Measurements from ENCODE around the gene PPP1R12A.

The PPP1R12A gene

DNA sequence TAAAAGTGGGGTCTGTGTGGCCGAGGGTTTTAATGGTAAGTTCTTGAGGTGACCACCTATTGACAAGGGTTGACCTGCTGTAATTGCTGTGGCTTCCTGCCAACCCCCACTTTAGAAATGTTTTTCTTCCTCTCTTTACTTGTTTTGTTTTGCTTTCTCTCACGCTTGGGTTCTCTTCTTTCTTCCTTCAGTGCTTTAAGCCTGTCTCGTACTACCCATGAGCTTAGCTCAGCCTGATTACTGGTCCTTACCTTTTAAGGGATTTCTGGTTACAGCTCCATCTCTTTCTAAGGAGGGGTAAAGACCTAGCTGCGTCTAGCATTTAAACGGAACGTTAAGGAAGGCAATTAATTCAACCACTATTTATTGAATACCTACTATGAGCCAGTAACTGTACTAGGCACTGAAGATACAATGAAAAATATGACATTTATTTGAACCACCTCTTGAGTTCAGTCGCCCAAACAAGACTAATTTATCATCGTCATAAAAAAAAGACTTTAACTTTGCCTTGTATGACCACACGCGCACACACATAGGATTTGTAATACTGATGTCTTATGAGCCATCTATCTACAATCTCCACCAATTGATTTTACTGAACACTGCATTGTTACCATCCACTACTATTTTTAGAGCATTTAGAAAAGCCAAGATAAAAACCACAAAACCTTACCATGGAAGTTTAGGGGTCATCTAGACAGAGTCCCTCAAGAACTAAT is 888 bp upstream of the PPP1R12A start:
- no peak for DNase-seq (ENCODE audit: low read depth in 2 of 2)

DNA sequence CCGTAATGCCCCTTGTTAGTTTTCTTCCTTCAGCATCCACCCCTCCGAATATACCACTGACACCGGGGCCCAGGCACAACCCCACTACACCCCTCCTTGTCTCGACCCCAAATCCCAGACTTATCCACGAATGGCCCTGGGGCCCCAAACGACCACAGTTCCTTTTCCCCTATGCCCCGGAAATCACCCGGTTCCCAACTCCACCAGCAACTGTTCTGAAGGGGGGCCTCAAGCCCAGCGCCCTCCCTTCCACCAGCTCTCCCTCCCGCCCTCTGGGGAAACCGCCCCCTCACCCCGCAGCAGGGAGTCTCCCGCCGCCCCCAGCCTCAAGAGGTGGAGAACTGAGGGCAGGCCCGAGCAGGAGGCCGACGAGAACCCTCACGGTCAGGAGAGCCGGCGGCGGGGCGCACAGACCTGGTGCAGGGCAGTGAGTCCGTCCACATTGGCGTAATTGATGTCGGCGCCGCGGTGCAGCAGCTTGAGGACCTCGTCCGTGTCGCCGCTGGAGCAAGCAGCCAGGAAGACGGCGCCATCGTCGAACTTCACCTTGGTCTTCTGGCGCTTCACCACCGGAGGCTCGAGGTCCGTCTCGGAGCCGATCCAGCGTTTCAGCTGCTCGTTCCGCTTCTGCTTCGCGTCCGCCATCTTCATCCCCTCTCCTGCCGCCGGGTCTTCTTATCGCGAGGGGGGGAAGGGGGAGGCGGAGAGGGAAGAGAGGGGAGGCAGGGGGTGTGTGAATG is 446 bp downstream of the PPP1R12A start:
- peak in 1 of 2 donors; percentile 15 for DNase-seq (ENCODE audit: low read depth in 2 of 2)

DNA sequence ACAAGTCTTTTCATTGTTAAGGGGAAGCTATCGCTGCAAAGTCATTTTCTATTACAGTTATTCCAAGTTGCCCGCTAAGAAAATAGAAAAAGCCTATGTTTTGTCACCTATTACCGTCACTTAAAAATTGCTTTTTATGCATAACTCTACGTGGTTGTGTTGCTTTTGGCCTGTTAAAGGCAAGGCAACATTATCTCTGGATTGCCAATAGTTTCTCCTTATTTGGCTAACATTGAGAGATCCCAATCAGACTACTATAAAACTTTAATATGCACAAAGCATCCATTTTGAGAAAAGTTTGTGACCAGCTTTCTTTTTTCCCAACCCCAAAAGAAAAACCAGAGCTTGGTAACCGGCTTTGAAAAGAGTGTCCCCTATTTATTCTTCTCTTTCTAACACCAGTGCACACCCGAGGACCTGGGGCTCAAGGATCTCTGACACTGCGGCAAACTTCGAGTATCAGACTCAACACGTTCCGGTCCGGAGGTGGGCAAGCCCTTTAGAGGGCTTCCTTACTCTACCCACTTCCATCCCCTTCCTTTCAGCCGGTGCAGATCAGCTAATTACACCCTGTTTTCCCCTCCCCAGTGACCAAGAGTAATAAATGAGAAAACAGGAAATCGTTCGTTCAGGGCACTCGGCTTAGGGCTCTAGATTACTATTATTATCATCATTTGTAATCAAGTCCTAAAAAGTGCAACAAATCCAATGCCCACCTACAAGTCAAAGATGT is 1.2 kb downstream of the PPP1R12A start:
- no peak for DNase-seq (ENCODE audit: low read depth in 2 of 2)

DNA sequence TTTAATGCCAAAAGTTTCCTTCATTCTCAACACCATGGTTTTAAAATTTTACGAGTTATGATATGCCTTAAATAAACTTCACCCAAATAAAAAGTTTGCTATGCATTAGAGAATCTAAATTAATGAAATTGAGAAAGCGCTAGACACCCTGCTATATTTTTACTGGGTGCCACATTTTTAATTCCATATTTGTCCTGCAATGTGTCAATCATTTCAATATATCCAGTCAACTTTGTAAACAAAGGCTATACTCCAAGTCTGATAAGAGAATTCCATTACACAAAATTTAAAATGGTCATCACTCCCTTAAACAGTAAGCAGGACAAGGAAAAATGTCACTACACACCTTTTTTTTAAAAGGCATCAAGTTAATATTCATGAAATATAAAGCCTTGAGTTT is 1.9 kb downstream of the PPP1R12A start:
- DNase-seq (ENCODE audit: low read depth in 2 of 2) = no peak

DNA sequence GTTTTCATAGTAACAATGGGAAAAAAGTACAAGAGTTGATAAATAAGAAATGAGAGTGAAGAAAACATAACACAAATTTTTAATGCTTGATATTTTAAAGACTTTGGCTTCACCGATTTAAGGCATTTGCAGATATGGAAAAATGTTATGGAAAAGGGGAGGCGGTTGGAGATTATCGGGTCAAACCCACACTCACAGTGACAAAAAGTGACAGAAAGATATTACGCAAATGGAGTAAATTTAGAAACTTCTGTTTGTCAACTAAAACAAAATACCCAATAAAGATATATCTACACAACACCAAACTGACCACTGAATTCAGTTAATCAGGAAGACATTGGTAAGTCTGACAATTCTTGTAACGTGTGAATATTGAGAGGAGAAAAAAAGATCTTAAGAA is 2.5 kb downstream of the PPP1R12A start:
- DNase-seq (ENCODE audit: low read depth in 2 of 2) = no peak

DNA sequence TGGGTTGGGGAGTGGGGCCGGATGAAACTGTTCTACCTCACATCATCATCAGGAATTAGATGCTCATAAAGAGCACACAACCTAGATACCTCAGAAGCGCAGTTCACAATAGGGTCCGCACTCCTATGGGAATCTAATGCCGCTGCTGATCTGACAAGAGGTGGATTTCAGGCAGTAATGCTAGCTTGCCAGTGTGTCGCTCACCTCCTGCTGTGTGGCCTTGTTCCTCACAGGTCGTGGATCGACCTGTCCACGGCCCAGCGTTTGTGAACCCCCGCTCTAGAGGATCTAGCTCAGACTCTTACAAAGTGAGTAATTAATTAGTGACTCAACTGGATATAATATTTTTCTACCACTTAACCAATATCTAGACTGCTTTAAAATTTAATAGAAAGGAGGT is 5.8 kb downstream of the PPP1R12A start:
- DNase-seq (ENCODE audit: low read depth in 2 of 2) = no peak

DNA sequence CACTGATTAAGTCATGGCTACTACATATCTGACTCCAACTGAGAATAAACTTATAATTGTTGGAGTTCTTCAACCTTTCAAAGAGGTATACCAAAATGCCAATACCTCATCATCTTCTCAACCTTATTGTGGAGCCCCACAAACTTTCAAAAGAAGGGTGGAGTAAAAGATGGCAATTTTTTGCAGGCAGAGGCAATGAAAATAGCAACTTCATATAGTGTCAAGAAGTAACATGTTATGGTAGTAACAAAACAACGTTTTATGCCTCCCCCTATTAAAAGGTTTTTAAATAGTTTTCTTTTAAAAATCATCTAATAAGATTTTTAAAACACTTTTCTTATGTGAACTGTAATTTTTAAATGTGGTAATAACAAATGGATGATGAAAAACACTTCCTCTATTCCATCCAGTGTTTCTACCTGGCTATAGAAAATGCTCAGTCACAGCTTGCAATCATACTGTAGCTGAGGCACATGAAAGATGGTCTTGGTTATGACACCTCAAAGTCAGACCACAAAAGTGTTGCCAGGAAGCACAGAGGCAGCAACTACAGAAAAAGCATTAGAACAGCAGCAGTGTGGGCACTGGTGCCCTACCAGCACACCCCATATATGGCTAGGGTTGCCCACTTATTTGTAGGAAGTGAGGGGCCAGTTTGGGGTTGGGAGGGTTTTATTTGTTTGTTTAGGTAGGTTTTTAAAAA is 7.0 kb downstream of the PPP1R12A start:
- no peak for DNase-seq (ENCODE audit: low read depth in 2 of 2)

DNA sequence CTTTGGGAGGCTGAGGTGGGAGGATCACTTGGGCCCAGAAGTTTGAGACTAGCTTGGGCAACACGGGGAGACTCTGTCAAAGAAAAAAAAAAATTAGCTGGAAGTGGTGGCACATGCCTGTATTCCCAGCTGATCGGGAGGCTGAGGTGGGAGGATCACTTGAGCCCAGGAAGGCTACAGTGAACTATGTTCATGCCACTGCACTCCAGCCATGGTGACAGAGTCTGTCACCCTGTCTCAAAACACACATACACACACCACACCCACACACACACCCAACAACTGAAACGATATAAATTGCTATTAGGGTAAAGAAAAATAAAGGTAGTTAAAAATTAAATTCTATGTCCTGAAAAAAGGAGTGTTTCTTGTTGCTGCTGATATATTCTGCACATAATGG is 7.9 kb downstream of the PPP1R12A start:
- no peak for DNase-seq (ENCODE audit: low read depth in 2 of 2)

DNA sequence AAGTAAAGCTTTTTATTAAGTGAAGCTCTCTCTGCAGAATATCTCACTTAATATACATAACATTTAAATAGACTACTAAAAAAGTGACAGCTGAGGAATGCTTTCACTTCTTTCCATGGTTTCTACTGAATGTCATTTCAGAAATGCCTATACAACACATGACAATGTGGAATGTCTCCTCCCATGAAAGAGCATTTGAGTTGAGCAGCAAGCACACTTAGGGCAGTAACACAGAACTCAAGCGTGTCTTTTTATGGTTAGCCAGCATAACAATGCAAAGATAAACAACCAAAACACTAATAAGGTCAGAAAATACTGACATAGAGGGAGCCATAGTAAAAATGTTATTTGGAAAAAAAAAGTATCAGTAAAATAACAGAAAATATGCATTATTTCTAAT is 9.4 kb downstream of the PPP1R12A start:
- no peak for DNase-seq (ENCODE audit: low read depth in 2 of 2)

DNA sequence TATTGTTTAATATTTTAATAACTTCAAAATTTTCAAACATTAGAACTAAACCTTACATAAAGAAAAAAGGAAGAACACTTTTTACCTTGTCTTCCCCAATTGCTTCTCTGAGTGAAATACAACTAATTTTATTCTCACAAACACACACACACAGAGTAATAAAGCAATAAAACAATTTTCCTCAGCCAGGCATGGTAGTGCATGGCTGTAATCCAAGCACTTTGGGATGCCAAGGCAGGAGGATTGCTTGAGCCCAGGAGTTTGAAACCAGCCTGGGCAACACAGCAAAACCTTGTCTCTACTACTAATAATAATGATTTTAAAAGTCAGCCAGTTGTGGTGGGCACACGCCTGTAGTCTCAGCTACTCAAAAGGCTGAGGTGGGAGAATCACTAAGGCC is 13.1 kb downstream of the PPP1R12A start:
- DNase-seq (ENCODE audit: low read depth in 2 of 2) = no peak

DNA sequence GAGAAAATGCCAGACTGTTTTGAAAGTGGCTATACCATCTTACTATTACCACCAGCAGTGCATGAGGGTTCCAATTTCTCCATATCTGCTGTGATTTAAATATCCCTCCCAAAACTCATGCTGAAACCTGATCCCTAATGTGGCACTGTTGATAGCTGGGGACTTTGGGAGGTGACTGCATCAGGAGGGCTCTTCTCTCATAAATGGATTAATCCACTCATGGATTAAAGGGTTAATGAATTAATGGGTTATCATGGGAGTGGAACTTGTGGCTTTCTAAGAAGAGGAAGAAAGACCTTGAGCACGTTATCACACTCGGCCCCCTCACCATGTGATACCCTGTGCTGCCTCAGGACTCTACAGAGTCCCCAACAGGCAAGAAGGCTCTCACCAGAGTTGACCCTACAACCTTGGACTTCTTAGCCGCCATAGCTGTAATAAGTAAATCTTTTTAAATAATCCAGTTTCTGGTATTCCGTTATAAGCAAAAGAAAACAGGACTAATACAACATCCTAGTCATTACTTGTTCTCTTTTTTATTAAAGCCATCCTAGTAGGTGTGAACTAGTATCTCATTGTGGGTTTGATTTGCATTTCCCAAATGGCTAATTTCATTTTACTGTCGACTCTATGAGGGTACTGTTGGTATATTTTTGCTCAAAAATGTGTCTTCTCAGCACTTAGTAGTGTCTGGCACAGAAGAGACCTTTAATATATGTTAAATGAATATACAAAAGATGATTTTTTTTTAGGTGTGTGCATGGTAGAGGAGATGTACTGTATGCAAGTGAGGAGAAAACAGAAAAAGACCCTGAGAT is 14.3 kb downstream of the PPP1R12A start:
- no peak for DNase-seq (ENCODE audit: low read depth in 2 of 2)

DNA sequence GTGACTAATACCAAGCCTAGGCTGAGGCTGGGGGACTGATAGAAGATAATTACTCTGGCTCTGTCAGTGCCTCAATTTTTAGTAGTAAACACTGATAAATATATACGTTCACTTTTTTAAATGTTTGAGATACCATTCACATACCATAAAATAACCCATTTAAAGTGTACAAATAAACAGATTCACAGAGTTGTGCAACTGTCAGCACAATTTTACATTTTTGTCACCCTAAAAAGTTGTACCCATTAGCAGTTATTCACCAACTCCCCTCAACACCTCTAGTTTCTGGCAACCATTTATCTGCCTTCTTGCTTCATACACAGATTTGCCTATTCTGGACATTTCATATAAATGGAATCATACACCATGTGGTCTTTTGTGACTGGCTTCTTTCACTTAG is 15.1 kb downstream of the PPP1R12A start:
- DNase-seq (ENCODE audit: low read depth in 2 of 2) = no peak

DNA sequence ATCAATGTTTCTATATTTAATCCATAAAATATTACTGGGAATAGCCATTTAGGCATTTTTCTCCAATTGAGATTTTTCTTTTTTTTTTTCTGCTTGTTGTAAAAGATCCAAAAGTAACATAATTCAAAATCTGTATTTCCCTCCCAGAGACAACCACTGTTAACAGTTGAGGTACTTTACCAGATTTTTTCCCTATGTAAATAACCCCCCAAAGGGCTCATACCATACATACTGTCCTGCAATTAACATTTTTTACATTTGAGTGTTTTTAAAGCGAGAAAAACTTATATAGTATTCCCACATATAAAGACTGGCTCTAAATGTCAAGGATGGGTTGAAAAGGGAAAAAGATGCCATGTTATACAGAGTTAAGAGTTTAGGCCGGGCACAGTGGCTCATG is 18.1 kb downstream of the PPP1R12A start:
- DNase-seq (ENCODE audit: low read depth in 2 of 2) = no peak

DNA sequence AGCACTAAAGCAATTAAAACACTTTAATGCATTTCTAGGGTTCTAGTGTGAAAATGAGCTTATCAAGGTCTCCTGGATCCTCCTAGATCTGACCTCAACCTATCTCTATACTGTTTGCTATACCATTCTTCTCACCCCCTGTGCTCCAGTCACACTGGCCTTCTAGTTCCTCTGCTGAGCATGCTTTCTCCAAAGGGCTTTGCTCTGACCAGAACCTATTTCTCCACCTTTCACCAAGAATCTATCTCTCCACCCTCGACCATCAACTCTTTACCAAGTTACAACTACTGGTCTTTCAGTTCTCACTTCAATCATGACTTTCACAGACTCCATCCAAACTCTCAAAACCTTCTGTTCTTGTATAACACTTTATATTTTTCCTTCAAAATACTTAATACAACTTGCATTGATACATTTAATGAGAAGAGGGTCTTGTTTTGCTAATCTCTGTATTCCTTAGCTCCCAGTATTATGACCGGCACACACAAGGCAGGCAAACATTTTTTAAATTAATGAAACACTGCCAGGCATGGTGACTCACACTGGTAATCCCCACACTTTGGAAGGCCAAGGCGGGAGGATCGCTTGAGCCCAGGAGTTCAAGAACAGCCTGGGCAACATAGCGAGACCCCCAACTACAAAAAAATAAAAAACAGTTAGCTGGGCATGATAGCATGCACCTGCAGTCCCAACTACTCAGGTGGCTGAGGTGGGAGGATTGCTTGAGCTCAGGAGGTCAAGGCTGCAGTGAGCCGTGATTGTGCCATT is 22.8 kb downstream of the PPP1R12A start:
- no peak for DNase-seq (ENCODE audit: low read depth in 2 of 2)

DNA sequence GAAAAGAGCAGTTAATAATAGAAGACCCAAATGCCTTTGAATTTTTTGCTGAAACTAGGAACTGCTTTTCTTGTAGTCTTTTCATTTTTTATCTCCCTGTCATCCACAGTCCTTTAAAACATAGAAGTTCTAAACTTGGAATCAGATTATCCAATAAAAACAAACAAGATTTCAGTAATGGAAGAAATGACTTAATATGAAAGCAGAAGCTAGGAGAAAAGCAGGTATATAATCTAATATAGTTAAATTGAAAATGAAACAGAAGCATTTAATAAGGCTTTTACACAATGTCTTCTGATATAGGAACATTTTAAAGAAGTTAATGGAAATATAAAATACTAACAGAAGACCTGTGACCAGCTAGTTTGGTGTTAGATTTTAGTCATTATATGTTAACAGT is 26.5 kb downstream of the PPP1R12A start:
- no peak for DNase-seq (ENCODE audit: low read depth in 2 of 2)

DNA sequence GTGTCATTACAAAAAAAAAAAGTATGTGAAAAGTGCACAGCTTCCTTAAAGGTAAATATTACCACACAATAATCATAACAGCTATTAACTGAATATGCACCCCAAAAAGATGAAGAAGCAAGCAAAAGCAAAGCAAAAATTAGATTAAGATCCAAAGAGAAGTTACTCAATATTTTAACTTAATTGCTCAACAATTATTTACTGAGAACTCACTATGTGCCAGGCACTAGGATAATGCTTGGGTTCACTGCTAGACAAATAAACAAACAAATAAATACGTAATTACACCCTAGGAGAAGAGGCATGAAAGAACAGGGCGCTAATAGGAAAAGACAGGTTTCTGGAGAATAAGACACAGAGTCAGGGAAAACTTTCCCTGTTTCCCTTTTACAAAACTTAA is 33.4 kb downstream of the PPP1R12A start:
- no peak for DNase-seq (ENCODE audit: low read depth in 2 of 2)

DNA sequence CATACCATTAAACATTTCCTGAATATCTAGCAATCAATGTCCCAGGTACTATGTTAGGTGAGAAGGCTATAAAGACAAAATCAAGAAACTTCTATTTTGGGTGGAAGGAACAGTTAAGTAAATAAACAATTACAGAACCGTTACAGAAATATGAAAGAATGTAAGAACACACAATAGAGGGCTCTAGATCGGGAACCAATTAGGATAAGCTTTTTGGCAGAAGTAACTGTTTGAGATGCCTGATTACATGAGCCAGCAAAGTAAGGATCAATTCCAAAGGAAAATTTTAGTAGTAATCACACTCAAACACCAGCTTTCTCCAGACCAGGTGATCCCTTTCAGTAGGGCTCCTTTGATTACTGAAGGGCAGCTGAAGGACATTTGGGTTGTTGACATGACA is 33.9 kb downstream of the PPP1R12A start:
- no peak for DNase-seq (ENCODE audit: low read depth in 2 of 2)

DNA sequence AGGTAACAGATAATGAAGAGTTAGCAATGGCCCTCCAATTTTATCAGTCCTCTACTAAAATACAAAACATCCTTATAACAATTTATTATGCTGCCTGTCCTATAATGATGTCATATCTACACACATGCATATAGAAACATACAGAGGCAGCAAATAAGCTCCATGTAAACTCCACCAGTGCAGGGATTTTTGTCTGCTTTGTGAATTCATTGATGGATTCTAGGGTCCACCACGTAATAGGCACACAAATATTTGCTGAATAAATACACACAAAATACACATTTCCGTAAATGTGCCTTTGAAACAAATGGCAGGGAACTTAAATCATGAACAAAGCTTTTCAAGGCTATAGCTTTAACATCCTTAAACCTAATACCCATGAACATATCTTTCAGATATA is 34.7 kb downstream of the PPP1R12A start:
- DNase-seq (ENCODE audit: low read depth in 2 of 2) = no peak

DNA sequence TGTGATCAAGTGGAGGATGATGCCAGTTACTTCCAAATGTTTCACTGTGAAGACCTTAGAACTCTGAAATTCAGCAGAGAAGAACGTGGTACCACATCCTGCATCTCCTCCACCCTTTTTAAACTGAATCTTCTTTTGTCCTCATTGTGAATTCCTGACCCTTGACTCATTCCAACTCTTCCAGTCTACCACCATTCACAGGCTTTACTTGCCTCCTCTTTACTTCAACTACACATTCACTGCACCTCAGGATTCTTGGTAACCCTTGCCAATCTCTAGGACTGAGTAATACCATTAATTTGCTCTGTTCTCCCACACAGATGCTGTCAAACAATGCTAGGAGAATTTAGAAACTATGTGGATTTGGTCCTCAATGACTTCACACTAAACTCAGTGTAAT is 37.3 kb downstream of the PPP1R12A start:
- DNase-seq (ENCODE audit: low read depth in 2 of 2) = no peak

DNA sequence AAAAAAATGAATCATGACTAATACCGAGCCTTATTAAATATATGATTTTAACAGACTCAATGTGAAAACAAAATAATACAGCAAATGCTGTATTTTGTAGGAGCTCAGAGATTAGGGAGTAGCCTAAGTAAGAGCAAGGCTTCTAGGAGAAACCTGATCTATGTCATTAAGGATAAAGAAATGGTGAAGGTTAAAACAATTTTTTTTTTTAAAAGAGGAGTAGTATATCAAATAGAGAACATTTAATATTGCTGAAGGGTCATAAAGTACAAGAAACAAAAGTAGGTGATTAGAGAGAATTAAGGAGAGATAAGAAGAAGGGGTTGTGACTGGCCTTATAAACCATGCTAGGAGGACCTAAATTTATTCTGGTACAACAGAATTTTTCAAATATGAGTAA is 39.1 kb downstream of the PPP1R12A start:
- no peak for DNase-seq (ENCODE audit: low read depth in 2 of 2)

DNA sequence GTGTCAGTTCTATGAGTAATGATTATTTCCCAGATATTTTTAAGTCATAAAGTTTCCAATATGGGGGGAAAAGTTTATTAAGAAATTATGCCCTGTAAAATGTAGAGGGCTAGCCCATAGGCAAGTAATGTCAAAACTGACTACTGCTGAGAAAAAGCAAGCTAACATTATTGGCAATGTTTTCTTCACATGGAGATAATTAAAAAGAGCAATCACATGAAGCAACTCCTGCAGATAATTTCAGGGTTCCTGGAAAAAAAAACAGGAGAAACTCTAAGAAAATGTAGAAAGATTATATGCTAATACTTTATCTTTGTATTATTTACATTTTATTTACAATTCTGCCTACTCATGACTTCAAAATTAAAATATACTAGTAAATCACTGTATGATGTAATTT is 39.8 kb downstream of the PPP1R12A start:
- no peak for DNase-seq (ENCODE audit: low read depth in 2 of 2)
